Epithelial cell of esophagus (primary cell): ENCODE results near the gene AGXT.

Experiments
- DNase-seq: peaks from one replicate; pipeline ENCODE4 v3.0.0; 2010; ENCODE audit warnings: low read depth
- H3K4me3 ChIP-seq: 2 replicates; pipeline ENCODE4 v1.5.1; 2011; ENCODE audit warnings: mild to moderate bottlenecking, low read length, control low read depth
- TF ChIP-seq, protein P1 (sequence below): IDR thresholded peaks from 2 replicates; pipeline ENCODE4 v1.5.1; 2011; ENCODE audit warnings: low read depth, mild to moderate bottlenecking, low read length, control low read depth, inconsistent platforms; ENCODE audit not compliant: insufficient read depth; ENCODE audit errors: missing control alignments

Gene AGXT

DNA sequence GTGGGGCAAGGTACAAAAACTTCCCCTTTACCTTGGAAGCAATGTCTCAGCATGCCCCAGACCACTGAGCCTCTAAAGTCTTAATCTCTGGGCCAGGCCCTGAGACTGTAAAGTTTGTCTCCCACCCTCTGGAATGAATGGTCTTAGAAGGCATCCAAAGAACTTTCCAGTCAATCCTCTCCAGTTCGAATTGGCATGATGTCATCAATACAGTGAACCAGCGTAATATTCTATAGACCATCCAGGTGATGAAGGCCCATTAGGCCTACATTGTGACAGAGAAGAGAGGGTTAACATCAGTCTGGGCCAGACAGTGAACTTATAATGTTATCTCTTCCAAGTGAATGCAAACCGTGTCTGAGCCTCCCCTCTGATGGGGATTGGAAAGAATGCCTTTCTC lies 16.1 kb downstream of the AGXT start:
- no peak for DNase-seq
- TF ChIP-seq, protein P1, sequence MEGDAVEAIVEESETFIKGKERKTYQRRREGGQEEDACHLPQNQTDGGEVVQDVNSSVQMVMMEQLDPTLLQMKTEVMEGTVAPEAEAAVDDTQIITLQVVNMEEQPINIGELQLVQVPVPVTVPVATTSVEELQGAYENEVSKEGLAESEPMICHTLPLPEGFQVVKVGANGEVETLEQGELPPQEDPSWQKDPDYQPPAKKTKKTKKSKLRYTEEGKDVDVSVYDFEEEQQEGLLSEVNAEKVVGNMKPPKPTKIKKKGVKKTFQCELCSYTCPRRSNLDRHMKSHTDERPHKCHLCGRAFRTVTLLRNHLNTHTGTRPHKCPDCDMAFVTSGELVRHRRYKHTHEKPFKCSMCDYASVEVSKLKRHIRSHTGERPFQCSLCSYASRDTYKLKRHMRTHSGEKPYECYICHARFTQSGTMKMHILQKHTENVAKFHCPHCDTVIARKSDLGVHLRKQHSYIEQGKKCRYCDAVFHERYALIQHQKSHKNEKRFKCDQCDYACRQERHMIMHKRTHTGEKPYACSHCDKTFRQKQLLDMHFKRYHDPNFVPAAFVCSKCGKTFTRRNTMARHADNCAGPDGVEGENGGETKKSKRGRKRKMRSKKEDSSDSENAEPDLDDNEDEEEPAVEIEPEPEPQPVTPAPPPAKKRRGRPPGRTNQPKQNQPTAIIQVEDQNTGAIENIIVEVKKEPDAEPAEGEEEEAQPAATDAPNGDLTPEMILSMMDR, result no peak

DNA sequence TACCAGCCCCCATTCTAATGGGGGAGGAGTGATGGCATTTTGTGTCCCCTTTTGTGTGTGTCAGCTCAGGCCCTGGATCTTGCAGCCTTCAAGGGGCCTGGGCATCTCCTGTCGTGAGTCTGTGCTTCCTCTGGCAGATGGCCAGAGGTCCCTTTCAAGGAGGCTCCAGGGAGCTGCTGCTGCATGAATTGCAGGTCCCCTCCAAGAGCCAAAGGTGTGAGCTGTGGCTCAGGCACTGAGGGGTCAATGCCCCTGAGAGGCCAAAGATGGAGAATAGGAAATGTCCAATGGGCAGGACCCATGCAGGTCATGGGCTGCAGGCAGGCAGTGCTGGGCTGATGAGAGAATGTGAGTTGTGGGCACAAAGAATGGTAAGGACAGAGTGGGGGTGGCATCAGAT lies 16.9 kb downstream of the AGXT start:
- DNase-seq, result no peak
- TF ChIP-seq, protein P1, result no peak
- no peak overlapping the region for H3K4me3 ChIP-seq

More for the DNA sequence above, 16.1 kb downstream of the AGXT start:
- H3K4me3 ChIP-seq, result no peak overlapping the region

GRCh38 chr2:240886023-240886565 lies 17.5 kb downstream of the AGXT start:
- H3K4me3 ChIP-seq, result no peak overlapping the region
- TF ChIP-seq, protein P1, result no peak
- no peak for DNase-seq

GRCh38 chr2:240886678-240887609 lies 18.3 kb downstream of the AGXT start:
- DNase-seq, result no peak
- TF ChIP-seq, protein P1, result no peak
- H3K4me3 ChIP-seq, result no peak overlapping the region

GRCh38 chr2:240887631-240888030 lies 19.0 kb downstream of the AGXT start:
- no peak overlapping the region for H3K4me3 ChIP-seq
- DNase-seq, result no peak
- TF ChIP-seq, protein P1, result no peak

- H3K4me3 ChIP-seq, result no peak overlapping the region
- no peak for DNase-seq
- TF ChIP-seq, protein P1, result no peak
Observed at GRCh38 chr2:240888130-240888889, 19.7 kb downstream of the AGXT start.
